HUES6 (cell line): ENCODE measurements around the gene EFHC1.
A peak's percentile ranks its signal among the peaks of the same experiment; 100 is the strongest.
"Not testable (repeated sequence)": the region's sequence is repeated elsewhere in the genome, so short reads cannot be mapped to it uniquely, and the experiment has no call there.

Experiments
- H3K27ac ChIP-seq: 2 replicates; pipeline ENCODE4 v1.7.0; 2013; ENCODE audit warnings: low read depth, mild to moderate bottlenecking, low read length, inconsistent platforms
- H3K27me3 ChIP-seq: 2 replicates; pipeline ENCODE4 v1.6.1; 2013; ENCODE audit warnings: low read length; ENCODE audit not compliant: control insufficient read depth, insufficient read depth
- H3K36me3 ChIP-seq: 2 replicates; pipeline ENCODE4 v1.6.1; 2013; ENCODE audit warnings: low read length; ENCODE audit not compliant: control insufficient read depth, insufficient read depth
- H3K4me1 ChIP-seq: 2 replicates; pipeline ENCODE4 v1.6.1; 2013; ENCODE audit warnings: low read length; ENCODE audit not compliant: control insufficient read depth, insufficient read depth
- H3K4me3 ChIP-seq: 2 replicates; pipeline ENCODE4 v1.5.1; 2013; ENCODE audit warnings: low read depth, low read length
- H3K9ac ChIP-seq: one replicate; pipeline ENCODE4 v1.6.1; 2013; ENCODE audit warnings: mild to moderate bottlenecking, low read length
- H3K9me3 ChIP-seq: 2 replicates; pipeline ENCODE4 v1.6.1; 2013; ENCODE audit warnings: low read depth, low read length; ENCODE audit not compliant: control insufficient read depth, insufficient read depth

Gene EFHC1

DNA sequence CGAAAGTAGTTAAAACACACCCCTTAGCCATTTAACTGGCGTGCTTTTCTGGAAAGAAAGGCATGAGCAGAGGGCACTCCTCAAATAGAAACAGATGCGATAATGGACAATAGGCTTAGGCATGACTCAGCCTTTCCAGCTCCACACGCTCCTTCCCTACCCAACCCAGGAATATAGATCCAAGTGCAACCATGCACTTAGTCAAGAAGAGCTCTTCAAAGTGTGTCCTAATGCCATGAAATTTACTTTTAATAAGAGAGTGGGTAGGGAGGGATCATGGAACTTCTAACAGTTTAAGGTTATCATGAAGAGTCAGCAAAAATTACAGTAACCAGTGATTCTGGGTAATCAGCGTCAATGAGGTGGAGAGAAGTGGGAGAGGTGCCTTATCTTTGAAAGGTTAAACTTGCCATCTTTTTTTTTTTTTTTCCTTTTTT is 2.4 kb upstream of the EFHC1 start:
- Histone ChIP-seq H3K4me1 (peaks cover 15% of the 10 kb centered on the region; the same call in 1 of the 2 replicates), H3K27me3 (no peaks in the 10 kb centered on the region), H3K4me3 (no peak overlapping the region), H3K9ac (peak overlapping the region; percentile 13), H3K36me3 (no peaks in the 10 kb centered on the region), H3K27ac (no peak overlapping the region), H3K9me3 (no peaks in the 10 kb centered on the region)

DNA sequence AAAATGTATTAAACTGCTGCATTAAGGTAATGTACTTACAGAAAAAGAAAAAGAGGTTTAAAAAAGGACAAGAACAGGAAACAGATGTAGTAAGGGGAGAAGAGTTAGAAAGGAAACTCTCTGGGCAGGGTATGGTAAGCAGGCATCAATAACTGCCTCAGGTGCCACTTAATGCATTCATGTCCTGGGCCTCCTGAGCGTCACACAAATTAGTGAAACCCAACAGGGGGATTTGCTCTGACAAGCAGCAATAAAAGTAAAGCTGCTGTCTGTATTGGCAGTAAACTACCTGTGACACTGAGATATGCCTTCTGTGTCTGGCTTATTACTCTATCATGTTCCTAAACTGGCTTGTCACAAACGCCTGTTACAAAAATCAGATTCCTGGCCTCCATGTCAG is 1.5 kb upstream of the EFHC1 start:
- no peak overlapping the region for H3K27ac ChIP-seq
- H3K4me3 ChIP-seq, result no peak overlapping the region
- no peaks in the 10 kb centered on the region for H3K27me3 ChIP-seq
- no peak overlapping the region for H3K9ac ChIP-seq
- no peaks in the 10 kb centered on the region for H3K36me3 ChIP-seq
- H3K4me1 ChIP-seq, result peaks cover 15% of the 10 kb centered on the region; the same call in 1 of the 2 replicates
- no peaks in the 10 kb centered on the region for H3K9me3 ChIP-seq

DNA sequence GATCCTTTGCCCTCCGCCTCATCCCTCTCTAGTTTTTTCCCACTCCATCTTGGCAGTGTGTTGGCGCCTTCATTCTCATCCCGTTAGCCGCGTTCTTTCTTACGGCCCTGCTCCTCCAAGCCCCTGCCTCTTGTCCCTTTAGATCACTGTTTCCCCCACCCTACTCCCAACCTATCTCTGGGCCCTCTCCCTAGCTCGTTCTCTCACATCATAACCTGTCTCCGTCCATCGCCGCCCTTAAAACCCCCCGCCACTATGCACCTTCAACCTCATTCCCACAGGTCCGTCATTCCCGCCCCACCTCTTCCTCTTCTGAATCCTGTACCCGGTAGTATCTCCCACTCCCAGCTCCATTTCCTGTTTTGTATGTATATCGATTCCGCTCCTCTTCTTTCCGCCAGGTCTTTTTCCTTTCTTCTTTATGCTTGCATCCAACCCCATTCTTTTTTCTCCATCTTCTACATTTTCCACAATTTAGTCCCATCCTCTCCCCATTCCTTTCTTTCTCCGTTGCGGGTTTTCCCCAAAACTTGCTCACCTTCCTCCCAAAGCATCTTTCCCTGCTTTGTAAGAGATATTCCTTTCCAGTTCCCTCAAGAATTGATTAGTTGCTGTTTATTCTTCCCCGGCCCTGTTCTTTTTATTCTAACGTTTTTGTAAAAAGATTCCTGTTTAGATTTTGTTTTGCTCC is 671 bp downstream of the EFHC1 start:
- peaks cover 29% of the 10 kb centered on the region for H3K4me1 ChIP-seq
- peak overlapping the region; percentile 91 for H3K4me3 ChIP-seq
- peak overlapping the region; percentile 74 for H3K9ac ChIP-seq
- peak overlapping the region; percentile 47 for H3K27ac ChIP-seq
- no peaks in the 10 kb centered on the region for H3K36me3 ChIP-seq
- no peaks in the 10 kb centered on the region for H3K27me3 ChIP-seq
- no peaks in the 10 kb centered on the region for H3K9me3 ChIP-seq

DNA sequence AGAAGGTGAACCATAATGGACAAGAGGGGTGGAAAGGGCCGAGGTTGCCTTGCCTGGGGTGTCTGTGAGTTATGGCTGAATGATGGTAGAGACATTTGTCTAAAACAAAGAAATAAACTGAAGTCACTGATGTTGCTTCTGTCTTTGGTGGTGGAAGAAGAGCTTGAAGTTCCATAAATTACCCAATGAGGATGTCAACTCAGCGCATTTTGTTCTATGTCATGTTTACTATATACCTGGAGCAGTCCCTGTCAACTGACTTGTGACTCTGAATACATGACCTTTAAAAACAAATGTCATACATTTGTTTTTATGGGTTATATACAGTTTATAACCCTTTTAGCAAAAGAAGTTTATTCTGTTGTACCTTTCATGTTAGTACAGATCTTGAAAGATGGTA is 2.0 kb downstream of the EFHC1 start:
- H3K4me3 ChIP-seq, result no peak overlapping the region
- H3K27me3 ChIP-seq, result no peaks in the 10 kb centered on the region
- no peaks in the 10 kb centered on the region for H3K36me3 ChIP-seq
- H3K9me3 ChIP-seq, result no peaks in the 10 kb centered on the region
- H3K9ac ChIP-seq, result no peak overlapping the region
- H3K4me1 ChIP-seq, result peaks cover 29% of the 10 kb centered on the region
- no peak overlapping the region for H3K27ac ChIP-seq

DNA sequence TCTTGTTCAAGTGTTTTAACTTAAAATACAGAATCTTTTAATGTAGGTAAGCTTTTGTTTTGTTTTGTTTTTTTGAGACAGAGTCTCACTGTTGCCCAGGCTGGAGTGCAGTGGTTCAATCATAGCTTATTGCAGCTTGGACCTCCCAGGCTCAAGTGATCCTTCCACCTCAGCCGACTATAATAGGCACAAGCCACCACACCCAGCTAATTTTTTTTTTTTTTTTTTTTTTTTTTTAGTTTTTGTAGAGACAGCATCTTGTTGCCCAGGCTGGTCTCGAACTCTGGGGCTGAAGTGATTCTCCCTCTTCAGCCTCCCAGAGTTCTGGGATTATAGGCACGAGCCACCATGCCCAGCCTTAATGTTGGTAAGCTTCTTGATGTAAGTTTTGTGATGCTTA is 3.3 kb downstream of the EFHC1 start:
- peak overlapping the region; percentile 65; the same call in 1 of the 2 replicates for H3K27ac ChIP-seq
- no peaks in the 10 kb centered on the region for H3K27me3 ChIP-seq
- H3K36me3 ChIP-seq, result no peaks in the 10 kb centered on the region
- peaks cover 23% of the 10 kb centered on the region for H3K4me1 ChIP-seq
- no peak overlapping the region for H3K9ac ChIP-seq
- no peak overlapping the region for H3K4me3 ChIP-seq
- no peaks in the 10 kb centered on the region for H3K9me3 ChIP-seq

DNA sequence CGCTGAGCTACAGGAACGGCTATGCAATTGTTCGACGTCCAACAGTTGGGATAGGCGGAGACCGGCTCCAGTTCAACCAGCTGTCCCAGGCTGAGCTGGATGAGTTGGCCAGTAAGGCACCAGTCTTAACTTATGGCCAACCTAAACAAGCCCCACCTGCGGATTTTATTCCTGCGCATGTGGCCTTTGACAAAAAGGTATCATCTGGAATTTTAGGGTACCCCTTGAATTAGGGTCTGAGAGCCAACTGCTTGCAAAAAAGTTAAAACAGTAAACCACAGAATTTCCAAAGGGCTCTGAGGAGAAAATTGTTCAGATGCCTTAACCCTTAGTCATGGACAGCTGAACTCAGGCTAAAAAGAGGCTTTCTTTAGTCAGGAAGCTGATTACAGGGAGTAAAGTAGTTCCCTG is 3.8 kb downstream of the EFHC1 start:
- Histone ChIP-seq H3K9ac (no peak overlapping the region), H3K4me3 (peak overlapping the region; percentile 25; the same call in 1 of the 2 replicates), H3K27ac (peak overlapping the region; percentile 65; the same call in 1 of the 2 replicates)

DNA sequence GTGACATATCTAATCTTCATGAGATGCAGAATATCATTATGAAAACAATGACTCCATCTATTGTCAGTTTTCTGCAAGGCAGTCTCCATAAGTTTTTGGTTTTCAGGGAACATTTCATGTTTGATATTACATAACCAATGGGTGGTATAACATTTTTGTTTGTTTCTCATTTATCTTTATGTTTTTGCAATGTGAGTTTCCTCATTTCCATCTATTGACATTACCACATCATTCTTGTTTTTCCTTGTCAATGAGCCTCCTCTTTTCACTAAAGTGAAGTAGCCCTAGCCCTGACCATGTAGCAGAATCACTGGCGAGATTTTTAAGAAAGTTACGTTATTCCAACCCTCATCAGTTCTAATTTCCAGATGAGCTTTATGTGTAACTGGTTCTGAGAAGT is 4.4 kb downstream of the EFHC1 start:
- H3K4me1 ChIP-seq, result peaks cover 16% of the 10 kb centered on the region
- H3K27ac ChIP-seq, result peak overlapping the region; percentile 65; the same call in 1 of the 2 replicates
- H3K36me3 ChIP-seq, result no peaks in the 10 kb centered on the region
- no peak overlapping the region for H3K4me3 ChIP-seq
- H3K9ac ChIP-seq, result no peak overlapping the region
- H3K9me3 ChIP-seq, result no peaks in the 10 kb centered on the region
- no peaks in the 10 kb centered on the region for H3K27me3 ChIP-seq

More for the DNA sequence above, 3.8 kb downstream of the EFHC1 start:
- Histone ChIP-seq H3K4me1 (peaks cover 22% of the 10 kb centered on the region), H3K27me3 (no peaks in the 10 kb centered on the region), H3K36me3 (no peaks in the 10 kb centered on the region), H3K9me3 (no peaks in the 10 kb centered on the region)

DNA sequence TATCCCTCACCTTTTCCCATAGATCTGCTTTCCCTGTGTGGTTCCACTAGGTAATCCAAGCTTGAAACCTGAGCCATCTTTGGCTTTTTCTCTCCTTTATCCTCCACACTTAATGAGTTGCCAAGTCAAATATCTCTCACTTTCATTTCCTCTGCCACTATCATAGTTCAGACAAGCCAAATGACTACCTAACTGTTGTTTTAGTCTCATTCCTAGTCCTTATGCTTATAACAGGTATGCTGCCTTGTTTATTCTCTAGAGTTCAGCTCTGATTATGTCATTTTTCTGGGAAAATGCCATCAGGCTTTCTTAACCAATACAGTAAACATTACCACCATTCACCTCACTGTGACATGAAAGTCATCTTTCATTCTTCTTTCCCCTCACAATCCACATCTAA is 6.5 kb downstream of the EFHC1 start:
- no peaks in the 10 kb centered on the region for H3K9me3 ChIP-seq
- H3K27me3 ChIP-seq, result no peaks in the 10 kb centered on the region
- no peak overlapping the region for H3K27ac ChIP-seq
- H3K4me3 ChIP-seq, result no peak overlapping the region
- peaks cover 14% of the 10 kb centered on the region for H3K4me1 ChIP-seq
- H3K9ac ChIP-seq, result no peak overlapping the region
- no peaks in the 10 kb centered on the region for H3K36me3 ChIP-seq

DNA sequence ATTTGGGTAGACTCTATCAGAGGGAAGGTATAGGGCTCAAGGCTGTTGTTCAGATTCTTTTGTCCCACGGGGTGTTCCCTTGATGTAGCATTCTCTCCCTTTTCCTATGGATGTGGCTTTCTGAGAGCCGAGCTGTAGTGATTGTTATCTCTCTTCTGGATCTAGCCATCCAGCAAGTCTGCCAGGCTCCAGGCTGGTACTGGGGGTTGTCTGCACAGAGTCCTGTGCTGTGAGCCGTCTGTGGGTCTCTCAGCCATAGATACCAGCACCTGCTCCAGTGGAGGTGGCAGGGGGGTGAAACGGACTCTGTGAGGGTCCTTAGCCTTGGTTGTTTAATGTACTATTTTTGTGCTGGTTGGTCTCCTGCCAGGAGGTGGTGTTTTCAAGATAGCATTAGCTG is 13.2 kb downstream of the EFHC1 start:
- H3K36me3 ChIP-seq, H3K9ac ChIP-seq, H3K4me3 ChIP-seq, H3K27ac ChIP-seq, H3K4me1 ChIP-seq, H3K27me3 ChIP-seq, H3K9me3 ChIP-seq: not testable (repeated sequence)

DNA sequence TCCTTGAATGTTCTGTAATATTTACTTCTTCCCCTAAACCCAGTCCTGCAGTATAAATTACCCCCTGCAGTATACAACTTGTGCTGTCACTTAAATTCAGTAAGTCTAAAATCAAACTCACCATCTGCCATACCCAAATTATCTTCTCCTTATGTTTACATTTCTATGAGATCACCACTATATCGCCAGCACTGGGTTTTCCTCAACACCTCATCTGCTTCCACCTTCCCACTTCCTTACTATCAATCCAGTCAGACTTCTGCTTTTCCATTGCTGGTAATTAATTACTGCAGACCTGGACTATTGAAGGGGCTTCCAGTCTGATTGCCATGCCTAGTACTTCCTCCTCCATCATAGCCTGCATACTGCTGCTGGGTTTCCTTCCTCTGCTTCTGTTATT is 15.2 kb downstream of the EFHC1 start:
- Histone ChIP-seq H3K36me3 (0 out of 2 replicates have a peak, but pooled peaks cover 2% of the 10 kb centered on the region), H3K27me3 (no peaks in the 10 kb centered on the region), H3K4me3 (no peak overlapping the region), H3K9ac (no peak overlapping the region), H3K9me3 (no peaks in the 10 kb centered on the region), H3K27ac (no peak overlapping the region), H3K4me1 (no peaks in the 10 kb centered on the region)

DNA sequence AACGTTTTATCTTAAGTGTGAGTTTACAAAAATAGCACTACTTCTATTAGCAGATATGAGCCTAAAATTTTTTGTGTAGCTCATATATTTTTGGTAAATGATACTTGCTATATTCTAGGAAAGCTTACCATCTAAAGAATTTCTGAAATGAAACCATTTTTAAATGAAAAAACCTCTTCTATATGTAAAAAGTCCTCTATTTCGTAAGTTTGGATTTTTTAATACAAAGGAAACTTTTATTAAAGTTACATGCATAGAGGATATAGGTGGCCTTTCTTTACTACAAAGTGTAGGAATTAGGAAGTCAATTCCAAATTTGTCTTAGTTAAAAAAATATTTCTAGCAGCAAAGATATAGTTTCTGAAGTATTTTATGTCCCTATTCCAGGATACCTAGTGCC is 18.8 kb downstream of the EFHC1 start:
- Histone ChIP-seq H3K4me3 (no peak overlapping the region), H3K27me3 (no peaks in the 10 kb centered on the region), H3K9me3 (no peaks in the 10 kb centered on the region), H3K4me1 (no peaks in the 10 kb centered on the region), H3K27ac (no peak overlapping the region), H3K36me3 (0 out of 2 replicates have a peak, but pooled peaks cover 2% of the 10 kb centered on the region), H3K9ac (no peak overlapping the region)
